WTC11 (cell line): ENCODE data around the gene UBL3.

ENCODE experiments used
- CTCF ChIP-seq: fragments of 200-600 bp; IDR thresholded peaks from 2 replicates; pipeline ENCODE4 v1.8.0; 2022; ENCODE audit warnings: antibody characterized with exemption
- JAZF1 ChIP-seq: fragments of 250-450 bp; sonication (Bioruptor Pico); IDR thresholded peaks from 2 replicates; pipeline ENCODE4 v1.9.0; 2021; ENCODE audit warnings: moderate library complexity, mild to moderate bottlenecking, inconsistent platforms
- MXD4 ChIP-seq: fragments of 250-450 bp; sonication (Bioruptor Pico); IDR thresholded peaks from 2 replicates; pipeline ENCODE4 v1.8.0; 2021; ENCODE audit warnings: mild to moderate bottlenecking, moderate library complexity, borderline replicate concordance
- USF2 ChIP-seq: sonication (generic); formaldehyde crosslinking; IDR thresholded peaks from 2 replicates; pipeline ENCODE4 v1.8.1; 2023; ENCODE audit warnings: mild to moderate bottlenecking, missing genetic modification reagents, moderate library complexity
- ZSCAN18 ChIP-seq: fragments of 250-450 bp; sonication (Bioruptor Pico); IDR thresholded peaks from 2 replicates; pipeline ENCODE4 v2.1.2; 2022; ENCODE audit warnings: mild to moderate bottlenecking, moderate library complexity

GRCh38 chr13:29893438-29893837 is 43.0 kb upstream of the UBL3 start:
- TF ChIP-seq ZSCAN18 (no peak), CTCF (no peak), JAZF1 (no peak), USF2 (CRISPR knock-in tag) (no peak), MXD4 (CRISPR knock-in tag) (no peak)
